ENCODE data around the gene SNED1.

- TF ChIP-seq POLR2AphosphoS5 (IDR thresholded peaks at IDR 0.05; ENCODE audit: low read depth, low read length) (no peak), TAF1 (IDR thresholded peaks at IDR 0.05; ENCODE audit: borderline replicate concordance, insufficient read depth, low read length) (no peak)
These were observed 125.6 kb downstream of the SNED1 start for GRCh38 chr2:241123816-241124536.
